Activated naive CD8-positive, alpha-beta T cell (primary cell): ENCODE results near the gene RBM25.
A peak's percentile ranks its signal among the peaks of the same experiment; 100 is the strongest.

Experiments
- H3K27ac Mint-ChIP-seq: one replicate; pipeline ENCODE4 v1.8.0; 2021; ENCODE audit warnings: mixed read lengths
- H3K27me3 Mint-ChIP-seq: one replicate; pipeline ENCODE4 v1.8.0; 2021; ENCODE audit warnings: mixed read lengths
- H3K36me3 Mint-ChIP-seq: one replicate; pipeline ENCODE4 v1.8.0; 2021; ENCODE audit warnings: mixed read lengths
- H3K4me1 Mint-ChIP-seq: one replicate; pipeline ENCODE4 v1.8.0; 2021; ENCODE audit warnings: low read depth, mixed read lengths
- H3K4me3 Mint-ChIP-seq: one replicate; pipeline ENCODE4 v1.8.0; 2021; ENCODE audit warnings: mild to moderate bottlenecking, mixed read lengths
- H3K9me3 Mint-ChIP-seq: one replicate; pipeline ENCODE4 v1.8.0; 2021; ENCODE audit warnings: low read depth, mixed read lengths

The RBM25 gene

DNA sequence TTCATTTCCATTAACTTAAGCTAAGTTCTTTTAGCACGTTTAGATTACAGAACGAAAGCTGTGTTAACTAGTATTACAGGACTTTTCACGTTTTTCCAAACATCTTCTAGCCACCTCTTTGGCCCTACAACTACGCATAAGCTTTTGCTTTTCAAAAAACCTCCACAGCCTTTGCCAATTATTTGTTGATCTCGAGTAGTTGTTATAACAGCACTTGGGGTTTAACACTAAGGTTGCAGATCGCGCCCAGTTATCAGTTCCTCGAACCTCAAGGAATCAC lies 450 bp upstream of the RBM25 start:
- no peaks in the 10 kb centered on the region for H3K27me3 Mint-ChIP-seq
- peaks cover 36% of the 10 kb centered on the region for H3K4me1 Mint-ChIP-seq
- H3K27ac Mint-ChIP-seq: no peak overlapping the region
- H3K9me3 Mint-ChIP-seq: no peaks in the 10 kb centered on the region
- no peak overlapping the region for H3K4me3 Mint-ChIP-seq
- peaks cover 9% of the 10 kb centered on the region for H3K36me3 Mint-ChIP-seq

DNA sequence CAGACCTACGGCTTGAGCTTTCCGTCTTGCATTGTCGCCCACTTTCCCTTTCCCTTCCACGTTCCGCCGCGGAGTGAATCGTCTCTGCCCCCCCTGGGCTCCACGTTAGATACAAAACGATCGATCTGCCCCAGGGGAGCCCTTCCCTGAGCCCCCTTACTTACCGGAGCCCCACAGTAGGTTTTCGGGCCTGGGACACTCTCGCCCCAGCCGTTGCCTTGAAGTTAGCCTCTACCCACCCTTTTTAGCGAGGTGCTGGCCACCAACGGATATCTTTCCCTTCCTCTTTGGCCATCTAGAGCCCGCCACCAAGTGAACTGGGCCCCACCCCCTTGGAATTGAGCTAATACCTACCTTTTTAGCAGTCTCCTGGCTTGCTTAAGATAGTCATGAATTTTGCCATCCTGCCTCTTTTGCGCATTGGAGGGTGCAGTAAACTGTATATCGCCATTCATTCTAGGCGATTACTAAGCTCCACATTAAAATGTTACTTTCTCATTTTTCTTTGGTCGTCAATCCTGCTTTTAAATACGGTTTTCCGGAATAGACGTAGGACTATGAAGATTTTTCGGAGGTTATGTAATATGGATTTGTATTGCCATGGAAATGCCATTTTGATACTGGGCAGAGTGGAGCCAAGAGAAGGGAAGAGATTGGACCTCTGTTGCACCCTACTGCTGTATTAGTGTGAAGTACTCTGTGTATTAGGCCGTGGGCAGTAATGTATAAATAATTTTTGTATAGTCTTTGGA lies 764 bp downstream of the RBM25 start:
- H3K36me3 Mint-ChIP-seq: peaks cover 9% of the 10 kb centered on the region
- peaks cover 45% of the 10 kb centered on the region for H3K4me1 Mint-ChIP-seq
- H3K27me3 Mint-ChIP-seq: no peaks in the 10 kb centered on the region
- no peak overlapping the region for H3K27ac Mint-ChIP-seq
- H3K9me3 Mint-ChIP-seq: no peaks in the 10 kb centered on the region
- H3K4me3 Mint-ChIP-seq: no peak overlapping the region

DNA sequence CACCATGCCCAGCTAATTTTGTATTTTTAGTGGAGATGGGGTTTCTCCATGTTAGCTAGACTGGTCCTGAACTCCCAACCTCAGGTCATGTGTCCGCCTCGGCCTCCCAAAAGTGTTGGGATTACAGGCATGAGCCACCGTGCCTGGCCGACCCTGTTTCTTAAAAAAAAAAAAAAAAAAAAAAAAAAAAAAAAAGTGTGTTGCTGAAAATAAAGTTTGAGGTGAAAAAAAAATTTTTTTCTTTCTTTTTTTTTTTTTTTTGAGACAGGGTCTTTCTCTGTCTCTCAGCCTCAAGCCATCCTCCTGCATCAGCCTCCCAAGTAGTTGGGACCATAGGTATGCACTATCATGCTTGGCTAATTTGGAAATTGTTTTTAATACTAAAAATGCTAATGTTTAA lies 11.3 kb downstream of the RBM25 start:
- H3K4me1 Mint-ChIP-seq: peaks cover 48% of the 10 kb centered on the region
- peaks cover 2% of the 10 kb centered on the region for H3K36me3 Mint-ChIP-seq
- H3K27ac Mint-ChIP-seq: no peak overlapping the region
- no peaks in the 10 kb centered on the region for H3K9me3 Mint-ChIP-seq
- H3K27me3 Mint-ChIP-seq: no peaks in the 10 kb centered on the region
- H3K4me3 Mint-ChIP-seq: no peak overlapping the region

DNA sequence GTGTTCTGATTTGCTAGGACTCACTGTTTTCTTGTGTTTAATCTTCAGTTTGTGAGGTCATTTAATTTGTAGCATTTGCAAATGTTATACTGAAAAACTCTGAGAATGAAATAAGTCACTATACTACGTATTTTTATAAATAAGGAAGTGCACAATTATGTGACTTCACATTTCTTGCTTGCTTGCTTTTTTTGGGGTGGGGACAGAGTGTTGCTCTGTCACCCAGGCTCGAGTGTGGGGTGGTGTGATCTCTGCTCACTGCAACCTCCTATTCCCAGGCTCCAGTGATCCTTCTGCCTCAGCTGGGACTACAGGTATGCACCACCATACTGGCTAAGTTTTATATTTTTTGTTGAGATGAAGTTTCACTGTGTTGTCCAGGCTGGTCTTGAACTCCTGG lies 32.7 kb downstream of the RBM25 start:
- peaks cover 17% of the 10 kb centered on the region for H3K4me1 Mint-ChIP-seq
- no peak overlapping the region for H3K27ac Mint-ChIP-seq
- H3K27me3 Mint-ChIP-seq: no peaks in the 10 kb centered on the region
- H3K4me3 Mint-ChIP-seq: no peak overlapping the region
- H3K9me3 Mint-ChIP-seq: no peaks in the 10 kb centered on the region
- H3K36me3 Mint-ChIP-seq: peaks cover 6% of the 10 kb centered on the region

DNA sequence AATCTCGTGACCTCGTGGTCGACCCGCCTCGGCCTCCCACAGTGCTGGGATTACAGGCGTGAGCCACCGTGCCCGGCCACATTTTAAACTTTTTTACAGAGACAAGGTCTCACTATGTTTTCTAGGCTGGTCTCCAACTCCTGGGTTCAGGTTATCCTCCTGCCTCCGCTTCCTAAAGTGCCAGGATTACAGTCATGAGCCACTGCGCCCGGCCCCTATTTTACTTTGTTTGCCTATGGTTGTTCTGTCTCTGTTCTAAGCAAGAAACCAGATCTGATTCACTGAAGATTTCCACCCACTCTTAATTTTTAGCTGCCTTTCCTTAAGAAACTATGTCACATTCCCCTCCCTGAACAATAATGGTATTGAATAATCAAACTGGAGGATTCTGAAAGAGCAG lies 39.1 kb downstream of the RBM25 start:
- Mint-ChIP-seq H3K27ac (no peak overlapping the region), H3K4me1 (peaks cover 2% of the 10 kb centered on the region), H3K9me3 (no peaks in the 10 kb centered on the region), H3K27me3 (no peaks in the 10 kb centered on the region), H3K4me3 (no peak overlapping the region), H3K36me3 (peaks cover 9% of the 10 kb centered on the region)

DNA sequence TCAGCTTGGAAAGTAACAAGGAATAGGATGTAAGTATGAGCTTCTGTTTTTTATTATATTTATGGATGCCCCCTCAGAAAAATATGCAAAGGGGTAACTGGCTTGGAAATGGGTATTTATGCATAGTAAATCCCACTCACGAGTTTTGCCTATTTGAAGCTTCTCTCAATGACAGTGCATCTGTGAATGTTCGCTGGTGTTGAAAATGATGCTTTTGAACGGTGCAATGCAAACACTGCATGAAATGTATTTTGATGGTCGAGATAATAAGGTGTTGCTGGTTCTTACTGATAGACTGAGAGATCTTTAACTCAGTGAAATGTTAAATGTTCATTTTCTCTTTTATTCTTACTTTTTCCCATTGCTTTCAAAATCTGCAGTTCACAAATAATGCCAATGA lies 42.0 kb downstream of the RBM25 start:
- H3K27ac Mint-ChIP-seq: peak overlapping the region; percentile 1
- no peak overlapping the region for H3K4me3 Mint-ChIP-seq
- H3K4me1 Mint-ChIP-seq: peaks cover 3% of the 10 kb centered on the region
- no peaks in the 10 kb centered on the region for H3K27me3 Mint-ChIP-seq
- H3K9me3 Mint-ChIP-seq: no peaks in the 10 kb centered on the region
- H3K36me3 Mint-ChIP-seq: peaks cover 15% of the 10 kb centered on the region

DNA sequence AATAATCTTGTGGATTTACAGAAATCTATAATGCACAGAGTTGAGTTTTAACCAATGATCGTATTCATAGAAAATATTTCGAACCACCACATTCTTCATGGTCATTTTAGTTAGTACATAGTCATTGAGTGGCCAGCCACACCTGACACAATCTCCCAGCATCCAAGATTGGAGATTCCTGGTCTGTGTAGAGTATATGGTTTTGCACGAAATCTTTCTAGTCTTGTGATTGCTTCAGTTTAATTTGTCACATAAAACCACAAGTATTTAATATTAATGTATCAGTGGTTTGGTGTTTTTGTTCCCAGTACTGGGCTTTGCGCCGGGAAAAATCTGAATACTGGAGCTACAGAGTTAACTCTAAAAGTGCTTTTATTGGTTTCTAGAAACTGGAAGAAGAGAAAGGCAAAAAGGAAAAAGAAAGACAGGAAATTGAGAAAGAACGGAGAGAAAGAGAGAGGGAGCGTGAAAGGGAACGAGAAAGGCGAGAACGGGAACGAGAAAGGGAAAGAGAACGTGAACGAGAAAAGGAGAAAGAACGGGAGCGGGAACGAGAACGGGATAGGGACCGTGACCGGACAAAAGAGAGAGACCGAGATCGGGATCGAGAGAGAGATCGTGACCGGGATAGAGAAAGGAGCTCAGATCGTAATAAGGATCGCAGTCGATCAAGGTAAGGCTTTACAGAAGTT lies 44.6 kb downstream of the RBM25 start:
- Mint-ChIP-seq H3K9me3 (no peaks in the 10 kb centered on the region), H3K4me1 (peaks cover 3% of the 10 kb centered on the region), H3K36me3 (peaks cover 13% of the 10 kb centered on the region)

DNA sequence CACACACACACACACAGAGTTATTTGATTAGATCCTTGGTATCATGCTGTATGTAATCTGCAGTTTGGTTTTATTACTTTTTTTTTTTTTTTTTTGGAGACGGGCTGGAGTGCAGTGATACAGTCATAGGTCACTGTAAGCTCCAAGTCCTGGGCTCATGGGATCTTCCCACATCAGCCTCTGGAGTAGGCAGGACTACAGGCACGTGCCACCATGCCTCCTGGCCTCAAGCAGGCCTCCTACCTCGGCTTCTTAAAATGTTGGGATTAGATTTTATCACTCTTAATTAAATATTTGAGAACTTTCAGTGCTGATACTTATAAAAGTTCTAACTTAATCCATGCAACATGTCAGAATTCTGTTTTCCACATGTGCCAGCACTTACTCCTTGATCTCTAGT lies 46.7 kb downstream of the RBM25 start:
- no peaks in the 10 kb centered on the region for H3K27me3 Mint-ChIP-seq
- no peak overlapping the region for H3K4me3 Mint-ChIP-seq
- H3K36me3 Mint-ChIP-seq: peaks cover 17% of the 10 kb centered on the region
- H3K4me1 Mint-ChIP-seq: peaks cover 3% of the 10 kb centered on the region
- H3K27ac Mint-ChIP-seq: no peak overlapping the region
- no peaks in the 10 kb centered on the region for H3K9me3 Mint-ChIP-seq

More for the DNA sequence above, 44.6 kb downstream of the RBM25 start:
- Mint-ChIP-seq H3K4me3 (no peak overlapping the region), H3K27me3 (no peaks in the 10 kb centered on the region), H3K27ac (peak overlapping the region; percentile 22)

DNA sequence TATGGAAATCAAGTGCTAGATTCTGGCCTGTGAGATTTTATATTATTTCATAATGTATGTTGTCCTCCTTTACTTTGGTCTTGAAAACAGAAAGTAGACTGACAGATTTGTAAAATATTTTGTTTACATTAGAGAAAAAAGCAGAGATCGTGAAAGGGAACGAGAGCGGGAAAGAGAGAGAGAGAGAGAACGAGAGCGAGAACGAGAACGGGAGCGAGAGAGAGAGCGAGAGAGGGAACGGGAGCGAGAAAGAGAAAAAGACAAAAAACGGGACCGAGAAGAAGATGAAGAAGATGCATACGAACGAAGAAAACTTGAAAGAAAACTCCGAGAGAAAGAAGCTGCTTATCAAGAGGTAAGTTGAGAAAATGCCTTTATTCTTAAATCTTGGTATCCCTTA lies 47.4 kb downstream of the RBM25 start:
- no peaks in the 10 kb centered on the region for H3K9me3 Mint-ChIP-seq
- peaks cover 3% of the 10 kb centered on the region for H3K4me1 Mint-ChIP-seq
- H3K27ac Mint-ChIP-seq: no peak overlapping the region
- H3K27me3 Mint-ChIP-seq: no peaks in the 10 kb centered on the region
- peaks cover 17% of the 10 kb centered on the region for H3K36me3 Mint-ChIP-seq
- H3K4me3 Mint-ChIP-seq: no peak overlapping the region

DNA sequence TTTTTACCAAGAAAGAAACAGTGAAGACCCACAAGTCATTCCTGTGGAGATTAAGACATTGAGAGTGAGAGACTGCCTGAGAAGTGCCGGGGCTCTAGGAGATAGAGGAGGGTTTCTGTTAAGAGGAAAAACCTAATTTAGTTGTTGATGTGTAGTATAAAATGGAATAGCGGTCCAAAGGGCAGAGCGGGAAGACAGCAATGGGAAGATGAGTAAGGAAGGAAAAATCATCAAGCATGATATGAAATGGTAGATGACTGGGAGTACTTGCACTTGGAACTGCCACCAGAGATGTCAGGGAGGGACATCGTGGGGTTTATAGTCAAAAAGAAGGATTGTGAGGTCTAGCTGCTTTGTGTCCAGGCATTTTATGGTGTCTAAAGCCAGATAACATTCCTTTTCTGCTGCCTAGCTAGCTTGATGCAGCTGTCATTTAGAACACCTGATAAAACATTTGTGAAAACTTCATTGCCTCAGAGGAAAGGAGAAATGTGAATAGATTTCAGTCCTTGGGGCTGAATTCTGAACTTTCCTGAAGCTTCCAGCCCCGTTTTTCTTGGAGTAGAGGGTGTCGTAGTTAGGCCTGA lies 57.8 kb downstream of the RBM25 start:
- no peak overlapping the region for H3K4me3 Mint-ChIP-seq
- H3K4me1 Mint-ChIP-seq: peaks cover 18% of the 10 kb centered on the region
- peaks cover 15% of the 10 kb centered on the region for H3K36me3 Mint-ChIP-seq
- H3K27me3 Mint-ChIP-seq: no peaks in the 10 kb centered on the region
- H3K27ac Mint-ChIP-seq: peak overlapping the region; percentile 30
- no peaks in the 10 kb centered on the region for H3K9me3 Mint-ChIP-seq

DNA sequence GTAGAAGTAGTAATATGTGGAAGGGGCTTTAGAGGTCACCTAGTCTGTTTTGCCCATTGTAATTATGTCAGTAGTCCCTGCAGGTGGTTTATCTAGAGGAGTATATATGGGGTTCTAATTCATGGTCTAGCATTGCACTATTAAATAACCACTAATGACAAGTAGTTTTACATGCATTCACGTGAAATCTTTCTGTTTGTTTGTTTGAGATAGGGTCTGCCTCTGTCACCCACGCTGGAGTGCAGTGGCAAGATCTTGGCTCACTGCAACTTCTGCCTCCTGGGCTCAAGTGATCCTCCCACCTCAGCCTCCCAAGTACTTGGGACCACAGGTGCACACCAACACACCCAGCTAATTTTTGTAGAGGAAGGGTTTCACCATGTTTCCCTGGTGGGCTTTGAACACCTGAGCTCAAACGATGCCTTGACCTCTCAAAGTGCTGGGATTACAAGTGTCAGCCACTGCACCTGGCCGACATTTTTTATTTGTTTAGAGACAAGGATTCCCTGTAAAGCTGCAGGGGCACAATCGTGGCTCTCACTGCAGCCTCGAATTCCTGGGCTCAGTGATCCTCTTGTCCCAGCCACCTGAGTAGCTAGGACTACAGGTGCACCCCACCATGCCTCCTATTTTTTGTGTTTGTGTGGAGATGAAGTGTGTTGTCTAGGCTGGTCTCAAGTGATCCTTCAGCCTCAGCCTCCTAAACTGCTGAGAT lies 66.0 kb downstream of the RBM25 start:
- Mint-ChIP-seq H3K4me1 (peaks cover 5% of the 10 kb centered on the region), H3K4me3 (no peak overlapping the region), H3K9me3 (no peaks in the 10 kb centered on the region), H3K36me3 (peaks cover 13% of the 10 kb centered on the region), H3K27me3 (no peaks in the 10 kb centered on the region), H3K27ac (peak overlapping the region; percentile 5)

DNA sequence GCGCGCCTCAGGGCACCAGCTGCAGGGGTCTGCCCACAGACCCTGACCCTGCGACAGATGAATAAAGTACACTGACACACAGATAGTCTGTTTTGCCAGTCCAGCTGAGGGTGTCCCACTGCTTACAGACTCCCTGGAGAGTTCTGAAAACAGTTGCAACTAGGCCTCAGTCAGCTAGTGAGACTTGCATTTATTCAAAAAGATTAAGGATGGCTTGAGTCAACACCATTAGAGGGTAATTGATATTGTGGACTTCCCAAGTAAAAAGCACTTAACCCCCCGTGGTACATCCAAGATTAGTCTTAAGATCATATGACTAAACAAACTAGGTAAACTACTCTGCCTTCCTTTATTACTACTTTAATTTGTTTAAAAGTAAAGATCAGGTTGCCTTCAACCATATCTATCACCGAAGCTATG lies 66.8 kb downstream of the RBM25 start:
- Mint-ChIP-seq H3K36me3 (peaks cover 6% of the 10 kb centered on the region), H3K4me3 (no peak overlapping the region), H3K27ac (peak overlapping the region; percentile 19), H3K4me1 (peaks cover 5% of the 10 kb centered on the region), H3K9me3 (no peaks in the 10 kb centered on the region), H3K27me3 (no peaks in the 10 kb centered on the region)

DNA sequence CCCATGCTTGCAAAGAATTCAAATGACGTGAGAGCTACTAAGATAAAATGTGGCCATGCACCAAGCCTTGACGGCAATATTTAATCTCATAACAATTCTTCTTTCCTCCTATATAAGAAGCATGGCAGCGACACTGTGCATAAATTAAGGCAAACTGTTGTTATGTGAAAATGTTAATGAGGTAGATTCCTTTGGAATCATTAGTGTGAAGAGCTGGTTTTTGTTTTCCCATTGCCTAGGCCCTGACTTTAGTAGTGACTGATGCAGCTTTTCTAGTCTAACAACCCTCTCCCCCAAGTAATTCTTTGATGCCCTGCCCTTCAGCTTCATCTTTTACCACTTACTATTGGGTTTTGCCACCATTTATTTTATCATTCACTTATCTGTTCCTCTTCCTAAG lies 67.4 kb downstream of the RBM25 start:
- Mint-ChIP-seq H3K9me3 (no peaks in the 10 kb centered on the region), H3K4me3 (no peak overlapping the region), H3K4me1 (peaks cover 5% of the 10 kb centered on the region), H3K36me3 (peaks cover 6% of the 10 kb centered on the region), H3K27ac (peak overlapping the region; percentile 0), H3K27me3 (no peaks in the 10 kb centered on the region)

DNA sequence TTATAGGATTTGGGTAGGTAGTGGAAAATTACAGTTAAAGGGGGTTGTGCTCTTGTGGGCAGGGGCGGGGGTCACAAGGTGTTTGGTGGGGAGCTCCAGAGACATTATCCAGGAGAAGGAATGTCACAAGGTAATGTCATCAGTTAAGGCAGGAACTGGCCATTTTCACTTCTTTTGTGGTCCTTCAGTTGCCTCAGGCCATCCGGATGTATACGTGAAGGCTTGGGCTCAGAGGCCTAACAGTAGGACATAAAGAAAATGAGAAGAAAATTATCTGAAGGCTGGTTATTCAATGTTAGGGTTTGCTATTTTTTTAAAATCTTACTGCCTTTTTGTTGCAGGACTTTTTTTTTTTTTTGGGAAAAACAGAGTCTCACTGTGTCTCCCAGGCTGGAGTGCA lies 75.5 kb downstream of the RBM25 start:
- Mint-ChIP-seq H3K9me3 (no peaks in the 10 kb centered on the region), H3K27me3 (no peaks in the 10 kb centered on the region), H3K36me3 (peaks cover 3% of the 10 kb centered on the region), H3K27ac (peak overlapping the region; percentile 25), H3K4me1 (peaks cover 19% of the 10 kb centered on the region), H3K4me3 (no peak overlapping the region)

DNA sequence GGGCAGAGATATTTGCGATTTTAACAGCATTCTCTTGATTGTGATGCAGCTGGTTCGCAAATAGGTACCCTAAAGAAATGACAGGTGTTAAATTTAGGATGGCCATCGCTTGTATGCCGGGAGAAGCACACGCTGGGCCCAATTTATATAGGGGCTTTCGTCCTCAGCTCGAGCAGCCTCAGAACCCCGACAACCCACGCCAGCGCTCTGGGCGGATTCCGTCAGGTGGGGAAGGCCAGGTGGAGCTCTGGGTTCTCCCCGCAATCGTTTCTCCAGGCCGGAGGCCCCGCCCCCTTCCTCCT lies 77.7 kb downstream of the RBM25 start:
- Mint-ChIP-seq H3K27me3 (no peaks in the 10 kb centered on the region), H3K4me3 (peak overlapping the region; percentile 92), H3K9me3 (no peaks in the 10 kb centered on the region), H3K36me3 (peaks cover 6% of the 10 kb centered on the region), H3K4me1 (peaks cover 28% of the 10 kb centered on the region), H3K27ac (peak overlapping the region; percentile 96)
